ENCODE results near the gene YPEL1. TPM values are rescaled to one million over a fixed set of nuclear protein-coding genes. Genes with fewer than 3 reads are reported as not detected.

Gene YPEL1
- total RNA-seq, 2 donors from 2014 or later: 2.2 to 2.9 TPM

- no peaks in the 10 kb centered on the region for H3K9me3 ChIP-seq
- no peak overlapping the region for H3K4me3 ChIP-seq
- no peak overlapping the region for H3K27ac ChIP-seq
- TF ChIP-seq CTCF (IDR thresholded peaks at IDR 0.05): no peak
- intact Hi-C loops (cut with DNase I): no loop called here
- no peak overlapping the region for H3K9ac ChIP-seq (ENCODE audit: low read depth in 2 of 2, low read length in 2 of 2)
- H3K4me1 ChIP-seq: no peaks in the 10 kb centered on the region
- DNase-seq: no peak
- H3K27me3 ChIP-seq: no peaks in the 10 kb centered on the region
- H3K36me3 ChIP-seq: no peaks in the 10 kb centered on the region
These were observed 60.9 kb downstream of the YPEL1 start for GRCh38 chr22:21674638-21675245.

DNA sequence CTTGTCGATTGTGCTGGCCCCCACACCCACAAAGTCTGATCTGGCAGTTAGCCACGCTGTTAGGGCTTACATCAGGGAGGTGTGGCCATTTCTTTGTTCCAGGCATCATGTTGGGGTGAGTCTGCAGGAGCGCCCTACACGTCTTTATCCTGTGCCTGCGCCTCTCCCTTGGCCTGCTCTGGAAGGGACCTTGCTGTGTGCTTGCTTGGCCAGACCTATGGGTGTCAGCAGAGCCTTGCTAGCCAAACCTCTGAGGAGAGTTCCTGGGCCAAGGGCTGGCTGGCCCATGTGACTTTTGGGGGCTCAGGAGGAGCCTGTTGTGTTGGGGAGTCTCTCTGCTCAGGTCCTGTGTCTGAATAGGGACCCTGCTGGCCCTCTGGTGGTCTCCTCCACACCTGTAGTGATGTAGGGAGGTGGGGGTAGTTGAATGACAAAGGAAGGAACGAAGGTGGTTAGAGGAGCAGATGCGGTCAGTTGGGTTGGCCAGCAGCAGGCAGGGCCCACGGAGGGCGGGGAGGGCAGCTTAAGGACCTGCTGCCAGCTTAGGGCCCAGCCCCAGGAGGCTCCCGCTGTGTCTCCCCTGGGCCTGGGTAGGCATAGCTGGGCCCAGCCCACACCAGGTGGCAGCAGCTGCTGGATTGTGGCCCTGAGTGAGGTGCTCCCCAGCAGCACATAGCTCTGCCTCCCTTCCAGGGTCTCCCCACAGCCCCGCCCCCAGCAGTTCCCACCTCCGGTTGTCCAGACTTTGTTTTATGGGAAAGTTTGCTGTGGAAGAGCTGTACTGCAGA is 61.9 kb downstream of the YPEL1 start:
- intact Hi-C loops (cut with DNase I): no loop called here

GRCh38 chr22:21672107-21672629 is 63.4 kb downstream of the YPEL1 start:
- intact Hi-C loops (cut with DNase I): no loop called here
- Histone ChIP-seq H3K36me3 (no peaks in the 10 kb centered on the region), H3K27me3 (no peaks in the 10 kb centered on the region), H3K27ac (no peak overlapping the region), H3K4me3 (no peak overlapping the region), H3K4me1 (no peaks in the 10 kb centered on the region), H3K9me3 (no peaks in the 10 kb centered on the region), H3K9ac (ENCODE audit: low read depth in 2 of 2, low read length in 2 of 2) (no peak overlapping the region)
- TF ChIP-seq CTCF (IDR thresholded peaks at IDR 0.05): no peak
- no peak for DNase-seq

More for the DNA sequence above, 61.9 kb downstream of the YPEL1 start:
- Histone ChIP-seq H3K36me3 (no peaks in the 10 kb centered on the region), H3K27ac (no peak overlapping the region), H3K4me3 (no peak overlapping the region), H3K27me3 (no peaks in the 10 kb centered on the region), H3K9me3 (no peaks in the 10 kb centered on the region), H3K4me1 (no peaks in the 10 kb centered on the region), H3K9ac (ENCODE audit: low read depth in 2 of 2, low read length in 2 of 2) (no peak overlapping the region)
- TF ChIP-seq CTCF (IDR thresholded peaks at IDR 0.05): no peak
- DNase-seq: no peak

DNA sequence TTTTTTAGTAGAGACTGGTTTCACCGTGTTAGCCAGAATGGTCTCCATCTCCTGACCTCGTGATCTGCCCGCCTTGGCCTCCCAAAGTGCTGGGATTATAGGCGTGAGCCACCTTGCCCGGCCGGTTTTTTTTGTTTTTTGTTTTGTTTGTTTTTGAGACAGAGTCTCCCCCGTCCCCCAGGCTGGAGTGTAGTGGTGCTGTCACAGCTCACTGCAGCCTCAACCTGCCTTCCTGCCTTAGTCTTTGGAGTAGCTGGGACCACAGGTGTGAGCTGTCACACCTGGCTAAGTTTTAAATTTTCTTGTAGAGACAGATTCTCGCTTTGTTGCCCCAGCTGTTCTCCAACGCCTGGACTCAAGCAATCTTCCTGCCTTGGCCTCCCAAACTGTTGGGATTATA is 66.6 kb downstream of the YPEL1 start:
- no peak overlapping the region for H3K9ac ChIP-seq (ENCODE audit: low read depth in 2 of 2, low read length in 2 of 2)
- H3K27me3 ChIP-seq: no peaks in the 10 kb centered on the region
- intact Hi-C loops (cut with DNase I): no loop called here
- H3K36me3 ChIP-seq: no peaks in the 10 kb centered on the region
- DNase-seq: no peak
- no peak overlapping the region for H3K27ac ChIP-seq
- H3K4me3 ChIP-seq: no peak overlapping the region
- no peaks in the 10 kb centered on the region for H3K9me3 ChIP-seq
- H3K4me1 ChIP-seq: peaks cover 3% of the 10 kb centered on the region
- no peak for TF ChIP-seq CTCF (IDR thresholded peaks at IDR 0.05)

DNA sequence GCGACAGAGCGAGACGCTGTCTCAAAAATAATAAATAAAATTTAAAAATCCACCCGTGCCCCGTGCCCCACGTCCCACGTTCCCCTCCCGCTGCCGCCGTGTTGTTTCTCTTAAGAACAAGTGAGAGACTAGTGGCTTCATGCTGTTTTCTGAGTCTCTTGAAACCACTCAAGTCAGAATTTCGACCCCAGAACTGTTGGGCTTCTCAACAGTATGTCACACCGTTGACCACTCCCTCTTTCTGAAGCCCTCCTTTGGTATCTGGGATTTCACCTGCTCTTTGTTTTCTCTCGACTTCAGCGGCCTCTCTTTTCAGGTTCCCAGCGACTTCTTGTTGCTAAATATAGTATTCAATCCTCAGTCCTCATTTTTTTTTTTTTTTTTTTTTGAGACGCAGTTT is 68.8 kb downstream of the YPEL1 start:
- intact Hi-C loops (cut with DNase I): no loop called here
- no peak for TF ChIP-seq CTCF (IDR thresholded peaks at IDR 0.05)
- Histone ChIP-seq H3K4me1 (peaks cover 3% of the 10 kb centered on the region), H3K27me3 (no peaks in the 10 kb centered on the region), H3K27ac (peak overlapping the region; percentile 71), H3K9me3 (no peaks in the 10 kb centered on the region), H3K36me3 (no peaks in the 10 kb centered on the region), H3K4me3 (peak overlapping the region; percentile 68), H3K9ac (ENCODE audit: low read depth in 2 of 2, low read length in 2 of 2) (no peak overlapping the region)
- DNase-seq: no peak
